ENCODE results near the gene TMEM171. TPM values are rescaled to one million over a fixed set of nuclear protein-coding genes. Genes with fewer than 3 reads are reported as not detected.

The TMEM171 gene, protein sequence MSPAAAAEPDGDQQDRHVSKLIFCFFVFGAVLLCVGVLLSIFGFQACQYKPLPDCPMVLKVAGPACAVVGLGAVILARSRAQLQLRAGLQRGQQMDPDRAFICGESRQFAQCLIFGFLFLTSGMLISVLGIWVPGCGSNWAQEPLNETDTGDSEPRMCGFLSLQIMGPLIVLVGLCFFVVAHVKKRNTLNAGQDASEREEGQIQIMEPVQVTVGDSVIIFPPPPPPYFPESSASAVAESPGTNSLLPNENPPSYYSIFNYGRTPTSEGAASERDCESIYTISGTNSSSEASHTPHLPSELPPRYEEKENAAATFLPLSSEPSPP
- total RNA-seq: 8.0 TPM in 2 replicates

DNA sequence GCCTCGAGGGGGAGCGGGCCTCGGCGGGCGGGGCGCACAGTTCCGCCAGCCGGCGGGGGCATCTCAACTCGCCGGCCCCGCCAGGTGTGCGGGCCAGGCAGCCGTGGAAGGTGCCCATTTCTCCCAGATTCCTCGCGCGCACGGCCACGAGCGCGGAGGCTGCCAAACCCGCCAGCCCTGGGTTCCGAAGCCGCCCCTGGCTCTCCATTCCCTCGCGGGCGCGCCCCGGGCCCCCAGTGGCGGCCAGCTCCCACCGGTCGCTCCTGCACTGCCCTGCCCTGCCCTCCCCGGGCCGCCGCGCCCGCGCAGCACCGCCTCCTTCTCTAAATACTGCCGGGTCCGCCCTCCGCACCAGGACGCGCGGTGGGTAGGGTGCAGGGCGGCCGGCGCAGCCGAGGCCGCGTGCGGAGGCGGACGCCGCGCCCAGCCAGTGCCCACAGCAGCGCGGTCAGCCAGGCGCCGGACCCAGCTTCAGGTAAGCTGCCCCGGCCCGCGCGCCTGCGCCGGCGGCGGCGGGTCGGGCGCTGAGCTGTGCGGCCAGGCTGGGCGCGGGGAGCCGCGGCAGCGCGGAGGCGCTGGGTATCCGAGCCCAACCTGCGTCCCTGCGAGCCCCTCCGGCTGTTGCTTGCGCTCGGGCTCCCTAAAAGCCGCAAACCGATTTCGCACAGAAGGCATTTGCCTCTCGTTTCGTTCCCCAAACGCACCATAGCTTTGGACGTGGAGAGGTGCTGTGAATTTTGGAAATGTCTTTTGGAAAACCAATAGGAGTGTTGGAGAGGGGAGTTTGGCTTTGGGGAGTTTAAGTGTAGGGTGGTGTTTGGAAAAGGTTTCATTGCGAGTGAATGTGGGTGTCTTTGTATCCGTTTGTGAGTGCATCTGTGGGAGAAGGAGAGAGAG, at the start of gene TMEM171:
TSS of gene TMEM171 (plus strand) at position 354 of the 897 bp plus-strand sequence. CDS start 2,799 bp downstream, outside the sequence.
- no peaks in the 10 kb centered on the region for H3K36me3 ChIP-seq (ENCODE audit: insufficient read depth, low read length)
- no peaks in the 10 kb centered on the region for H3K27me3 ChIP-seq (ENCODE audit: insufficient read depth, low read length)
- H2AFZ ChIP-seq (ENCODE audit: low read length): peak within 1 kb of the TSS; percentile 82
- no peaks in the 10 kb centered on the region for H3K79me2 ChIP-seq (ENCODE audit: insufficient read depth, low read length)
- no peak within 1 kb of the TSS for H3K27ac ChIP-seq (ENCODE audit: low read depth, low read length)
- peak within 1 kb of the TSS; percentile 80 for H3K4me3 ChIP-seq (ENCODE audit: insufficient read depth, low read length)
- H3K4me2 ChIP-seq (ENCODE audit: insufficient read depth, low read length): peak within 1 kb of the TSS; percentile 91
- TF ChIP-seq, protein P1, sequence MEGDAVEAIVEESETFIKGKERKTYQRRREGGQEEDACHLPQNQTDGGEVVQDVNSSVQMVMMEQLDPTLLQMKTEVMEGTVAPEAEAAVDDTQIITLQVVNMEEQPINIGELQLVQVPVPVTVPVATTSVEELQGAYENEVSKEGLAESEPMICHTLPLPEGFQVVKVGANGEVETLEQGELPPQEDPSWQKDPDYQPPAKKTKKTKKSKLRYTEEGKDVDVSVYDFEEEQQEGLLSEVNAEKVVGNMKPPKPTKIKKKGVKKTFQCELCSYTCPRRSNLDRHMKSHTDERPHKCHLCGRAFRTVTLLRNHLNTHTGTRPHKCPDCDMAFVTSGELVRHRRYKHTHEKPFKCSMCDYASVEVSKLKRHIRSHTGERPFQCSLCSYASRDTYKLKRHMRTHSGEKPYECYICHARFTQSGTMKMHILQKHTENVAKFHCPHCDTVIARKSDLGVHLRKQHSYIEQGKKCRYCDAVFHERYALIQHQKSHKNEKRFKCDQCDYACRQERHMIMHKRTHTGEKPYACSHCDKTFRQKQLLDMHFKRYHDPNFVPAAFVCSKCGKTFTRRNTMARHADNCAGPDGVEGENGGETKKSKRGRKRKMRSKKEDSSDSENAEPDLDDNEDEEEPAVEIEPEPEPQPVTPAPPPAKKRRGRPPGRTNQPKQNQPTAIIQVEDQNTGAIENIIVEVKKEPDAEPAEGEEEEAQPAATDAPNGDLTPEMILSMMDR (IDR thresholded peaks at IDR 0.05; ENCODE audit: extremely low read depth, low read depth, low read length): no peak
- peak; percentile 95 for DNase-seq (ENCODE audit: insufficient read length, low spot score, missing footprints)
- no peaks in the 10 kb centered on the region for H4K20me1 ChIP-seq (ENCODE audit: insufficient read depth, low read length)
- no peaks in the 10 kb centered on the region for H3K9me3 ChIP-seq (ENCODE audit: low read depth, low read length)
- H3K4me1 ChIP-seq (ENCODE audit: insufficient read depth, low read length): peaks cover 39% of the 10 kb centered on the region

DNA sequence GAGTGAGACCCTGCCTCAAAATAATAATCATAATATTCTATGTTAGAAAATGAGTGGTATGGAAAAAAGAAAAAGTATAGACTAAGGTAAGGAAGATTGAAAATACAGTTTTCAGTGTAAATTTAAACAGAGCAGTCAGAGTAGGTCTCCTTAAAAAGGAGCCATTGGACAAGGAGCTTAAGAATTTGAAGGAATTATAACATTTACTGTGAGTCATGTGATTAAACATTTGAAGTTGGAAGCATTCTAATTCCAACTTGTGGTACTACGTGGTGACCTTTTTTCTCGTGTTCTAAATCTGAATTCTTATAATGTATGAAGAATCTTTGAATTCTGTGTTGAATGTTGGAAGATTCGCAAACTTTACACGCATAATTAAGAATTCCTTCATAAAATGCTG, 39.3 kb upstream of the TMEM171 start:
- H3K4me2 ChIP-seq (ENCODE audit: insufficient read depth, low read length): no peak overlapping the region
- no peak overlapping the region for H3K27ac ChIP-seq (ENCODE audit: low read depth, low read length)
- H3K36me3 ChIP-seq (ENCODE audit: insufficient read depth, low read length): peaks cover 6% of the 10 kb centered on the region
- no peaks in the 10 kb centered on the region for H3K4me1 ChIP-seq (ENCODE audit: insufficient read depth, low read length)
- H2AFZ ChIP-seq (ENCODE audit: low read length): no peak overlapping the region
- no peaks in the 10 kb centered on the region for H3K27me3 ChIP-seq (ENCODE audit: insufficient read depth, low read length)
- H4K20me1 ChIP-seq (ENCODE audit: insufficient read depth, low read length): no peaks in the 10 kb centered on the region
- H3K9me3 ChIP-seq (ENCODE audit: low read depth, low read length): no peaks in the 10 kb centered on the region
- no peaks in the 10 kb centered on the region for H3K79me2 ChIP-seq (ENCODE audit: insufficient read depth, low read length)
- no peak for DNase-seq (ENCODE audit: insufficient read length, low spot score, missing footprints)
- H3K4me3 ChIP-seq (ENCODE audit: insufficient read depth, low read length): no peak overlapping the region
- TF ChIP-seq, protein P1 (IDR thresholded peaks at IDR 0.05; ENCODE audit: extremely low read depth, low read depth, low read length): no peak

DNA sequence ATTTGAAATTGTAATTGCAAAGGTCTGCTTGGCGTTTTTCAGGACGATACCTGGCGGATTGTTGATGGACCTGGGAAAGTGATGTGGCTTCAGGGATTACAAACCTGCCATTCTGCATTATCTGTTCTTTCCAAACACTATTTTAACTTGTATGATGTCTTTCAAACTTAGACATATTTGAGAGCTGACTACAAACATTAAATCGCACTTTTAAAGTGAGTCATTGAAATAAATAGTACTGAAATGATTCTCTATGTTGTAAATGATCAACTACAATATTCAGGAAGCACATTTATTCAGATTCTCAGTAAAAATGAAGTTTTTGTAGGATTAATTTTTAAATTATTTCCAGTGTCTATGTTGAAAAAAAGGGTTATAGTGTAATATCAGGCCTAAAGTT, 32.3 kb upstream of the TMEM171 start:
- DNase-seq (ENCODE audit: insufficient read length, low spot score, missing footprints): no peak
- no peaks in the 10 kb centered on the region for H4K20me1 ChIP-seq (ENCODE audit: insufficient read depth, low read length)
- H3K27ac ChIP-seq (ENCODE audit: low read depth, low read length): no peak overlapping the region
- no peaks in the 10 kb centered on the region for H3K9me3 ChIP-seq (ENCODE audit: low read depth, low read length)
- H3K4me3 ChIP-seq (ENCODE audit: insufficient read depth, low read length): no peak overlapping the region
- H2AFZ ChIP-seq (ENCODE audit: low read length): no peak overlapping the region
- no peaks in the 10 kb centered on the region for H3K79me2 ChIP-seq (ENCODE audit: insufficient read depth, low read length)
- H3K36me3 ChIP-seq (ENCODE audit: insufficient read depth, low read length): no peaks in the 10 kb centered on the region
- TF ChIP-seq, protein P1 (IDR thresholded peaks at IDR 0.05; ENCODE audit: extremely low read depth, low read depth, low read length): no peak
- H3K27me3 ChIP-seq (ENCODE audit: insufficient read depth, low read length): no peaks in the 10 kb centered on the region
- H3K4me1 ChIP-seq (ENCODE audit: insufficient read depth, low read length): peaks cover 3% of the 10 kb centered on the region
- no peak overlapping the region for H3K4me2 ChIP-seq (ENCODE audit: insufficient read depth, low read length)

DNA sequence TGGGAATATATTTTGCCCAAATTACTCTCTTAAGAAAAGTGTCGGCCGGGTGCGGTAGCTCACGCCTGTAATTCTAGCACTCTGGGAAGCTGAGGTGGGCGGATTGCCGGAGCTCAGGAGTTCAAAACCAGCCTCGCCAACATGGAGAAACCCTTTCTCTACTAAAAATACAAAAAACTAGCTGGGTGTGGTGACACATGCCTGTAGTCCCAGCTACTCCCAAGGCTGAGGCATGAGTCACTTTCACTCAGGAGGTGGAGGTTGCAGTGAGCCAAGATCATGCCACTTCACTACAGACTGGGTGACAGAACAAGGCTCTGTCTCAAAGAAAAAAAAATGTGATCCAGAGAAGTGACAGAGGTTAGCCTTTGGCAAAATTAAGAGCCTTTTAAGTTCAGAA, 26.4 kb upstream of the TMEM171 start:
- no peak overlapping the region for H2AFZ ChIP-seq (ENCODE audit: low read length)

More for the DNA sequence above, 26.4 kb upstream of the TMEM171 start:
- no peaks in the 10 kb centered on the region for H3K79me2 ChIP-seq (ENCODE audit: insufficient read depth, low read length)
- peak overlapping the region; percentile 40 for H3K4me2 ChIP-seq (ENCODE audit: insufficient read depth, low read length)
- H3K36me3 ChIP-seq (ENCODE audit: insufficient read depth, low read length): no peaks in the 10 kb centered on the region
- H4K20me1 ChIP-seq (ENCODE audit: insufficient read depth, low read length): no peaks in the 10 kb centered on the region
- H3K27me3 ChIP-seq (ENCODE audit: insufficient read depth, low read length): no peaks in the 10 kb centered on the region
- no peak overlapping the region for H3K4me3 ChIP-seq (ENCODE audit: insufficient read depth, low read length)
- peaks cover 2% of the 10 kb centered on the region for H3K9me3 ChIP-seq (ENCODE audit: low read depth, low read length)
- peaks cover 11% of the 10 kb centered on the region for H3K4me1 ChIP-seq (ENCODE audit: insufficient read depth, low read length)
- H3K27ac ChIP-seq (ENCODE audit: low read depth, low read length): no peak overlapping the region
- DNase-seq (ENCODE audit: insufficient read length, low spot score, missing footprints): no peak
- TF ChIP-seq, protein P1 (IDR thresholded peaks at IDR 0.05; ENCODE audit: extremely low read depth, low read depth, low read length): no peak

Data from osteoblast (primary cell).